GM18909 (cell line): ENCODE measurements around the gene KIF7.
A peak's percentile ranks its signal among the peaks of the same experiment; 100 is the strongest.
"Not testable (repeated sequence)": the region's sequence is repeated elsewhere in the genome, so short reads cannot be mapped to it uniquely, and the experiment has no call there.

Experiments
- ATAC-seq: cut with Tn5 transposase; IDR thresholded peaks from one replicate; pipeline ENCODE4 v1.9.1; 2021; ENCODE audit warnings: mild to moderate bottlenecking; ENCODE audit not compliant: unreplicated experiment, poor library complexity

Gene KIF7, protein sequence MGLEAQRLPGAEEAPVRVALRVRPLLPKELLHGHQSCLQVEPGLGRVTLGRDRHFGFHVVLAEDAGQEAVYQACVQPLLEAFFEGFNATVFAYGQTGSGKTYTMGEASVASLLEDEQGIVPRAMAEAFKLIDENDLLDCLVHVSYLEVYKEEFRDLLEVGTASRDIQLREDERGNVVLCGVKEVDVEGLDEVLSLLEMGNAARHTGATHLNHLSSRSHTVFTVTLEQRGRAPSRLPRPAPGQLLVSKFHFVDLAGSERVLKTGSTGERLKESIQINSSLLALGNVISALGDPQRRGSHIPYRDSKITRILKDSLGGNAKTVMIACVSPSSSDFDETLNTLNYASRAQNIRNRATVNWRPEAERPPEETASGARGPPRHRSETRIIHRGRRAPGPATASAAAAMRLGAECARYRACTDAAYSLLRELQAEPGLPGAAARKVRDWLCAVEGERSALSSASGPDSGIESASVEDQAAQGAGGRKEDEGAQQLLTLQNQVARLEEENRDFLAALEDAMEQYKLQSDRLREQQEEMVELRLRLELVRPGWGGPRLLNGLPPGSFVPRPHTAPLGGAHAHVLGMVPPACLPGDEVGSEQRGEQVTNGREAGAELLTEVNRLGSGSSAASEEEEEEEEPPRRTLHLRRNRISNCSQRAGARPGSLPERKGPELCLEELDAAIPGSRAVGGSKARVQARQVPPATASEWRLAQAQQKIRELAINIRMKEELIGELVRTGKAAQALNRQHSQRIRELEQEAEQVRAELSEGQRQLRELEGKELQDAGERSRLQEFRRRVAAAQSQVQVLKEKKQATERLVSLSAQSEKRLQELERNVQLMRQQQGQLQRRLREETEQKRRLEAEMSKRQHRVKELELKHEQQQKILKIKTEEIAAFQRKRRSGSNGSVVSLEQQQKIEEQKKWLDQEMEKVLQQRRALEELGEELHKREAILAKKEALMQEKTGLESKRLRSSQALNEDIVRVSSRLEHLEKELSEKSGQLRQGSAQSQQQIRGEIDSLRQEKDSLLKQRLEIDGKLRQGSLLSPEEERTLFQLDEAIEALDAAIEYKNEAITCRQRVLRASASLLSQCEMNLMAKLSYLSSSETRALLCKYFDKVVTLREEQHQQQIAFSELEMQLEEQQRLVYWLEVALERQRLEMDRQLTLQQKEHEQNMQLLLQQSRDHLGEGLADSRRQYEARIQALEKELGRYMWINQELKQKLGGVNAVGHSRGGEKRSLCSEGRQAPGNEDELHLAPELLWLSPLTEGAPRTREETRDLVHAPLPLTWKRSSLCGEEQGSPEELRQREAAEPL (N-terminal part only)

DNA sequence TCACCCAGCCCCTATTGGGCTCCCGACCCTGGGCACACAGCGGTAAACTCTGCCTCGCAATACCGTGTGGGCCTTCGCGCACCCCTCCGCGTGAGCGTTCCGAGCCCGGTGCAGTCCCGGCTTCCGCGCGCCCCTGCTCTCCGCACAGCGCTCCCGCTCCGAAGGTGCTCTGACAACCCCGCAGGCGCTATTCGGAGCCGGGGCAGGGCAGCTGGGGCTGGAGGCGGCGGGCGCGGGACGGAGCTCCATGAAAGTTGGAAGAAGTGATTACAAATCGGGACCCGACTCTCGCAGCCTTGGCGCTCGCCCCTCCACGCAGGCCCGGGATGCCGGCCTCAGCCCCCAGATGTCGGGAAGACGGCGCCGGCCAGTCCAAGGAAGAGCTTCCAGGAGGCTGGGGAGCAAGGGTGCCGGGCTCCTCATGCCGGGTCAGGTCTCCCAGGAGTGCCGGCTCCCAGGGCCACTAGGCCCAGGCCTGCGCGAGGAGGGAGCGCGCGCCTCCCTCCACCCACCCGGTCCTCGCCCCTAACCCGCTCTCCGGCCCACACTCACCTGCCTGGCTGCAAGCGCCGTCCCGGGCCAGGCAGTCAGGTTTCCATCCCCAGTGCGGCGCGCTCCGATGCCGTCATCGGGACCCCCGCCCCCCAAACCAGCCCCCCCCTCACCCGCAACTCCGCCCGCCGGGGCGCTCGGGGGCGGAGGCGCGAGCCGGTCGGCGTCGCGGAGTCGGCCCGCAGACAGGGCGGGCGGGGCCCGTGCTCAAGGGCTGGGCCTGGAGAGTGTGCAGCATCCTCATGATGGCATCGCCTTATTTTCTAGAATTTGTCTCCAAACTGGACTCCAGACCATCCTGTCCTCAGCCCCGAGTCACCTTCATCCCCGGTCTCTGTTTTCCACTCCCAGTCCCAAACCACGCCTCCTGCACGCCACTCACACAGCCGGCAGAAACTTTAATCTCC lies at the start of gene KIF7:
TSS of gene KIF7 (minus strand) at position 621 of the 959 bp plus-strand sequence. CDS start 2,537 bp downstream, outside the sequence.
- ATAC-seq: no peak

DNA sequence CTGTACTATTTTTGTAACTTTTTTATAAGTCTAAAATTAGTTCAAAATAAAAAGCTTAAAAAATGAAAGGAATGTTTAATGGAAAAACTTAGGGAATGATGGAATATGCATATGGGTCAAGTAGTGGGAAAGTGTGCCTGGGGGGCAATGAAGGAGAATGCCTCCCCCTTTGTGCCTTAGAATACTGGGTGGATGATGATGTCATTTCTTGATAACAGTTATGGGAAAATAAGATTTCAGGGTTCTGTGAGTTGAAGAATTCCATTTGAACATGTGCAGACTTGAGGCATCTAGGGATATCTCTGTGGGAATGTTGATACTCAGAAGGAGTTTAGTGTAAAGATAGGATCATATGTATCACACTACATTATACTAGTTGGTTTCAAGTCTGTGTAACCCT lies 49.1 kb upstream of the KIF7 start:
- no peak for ATAC-seq

DNA sequence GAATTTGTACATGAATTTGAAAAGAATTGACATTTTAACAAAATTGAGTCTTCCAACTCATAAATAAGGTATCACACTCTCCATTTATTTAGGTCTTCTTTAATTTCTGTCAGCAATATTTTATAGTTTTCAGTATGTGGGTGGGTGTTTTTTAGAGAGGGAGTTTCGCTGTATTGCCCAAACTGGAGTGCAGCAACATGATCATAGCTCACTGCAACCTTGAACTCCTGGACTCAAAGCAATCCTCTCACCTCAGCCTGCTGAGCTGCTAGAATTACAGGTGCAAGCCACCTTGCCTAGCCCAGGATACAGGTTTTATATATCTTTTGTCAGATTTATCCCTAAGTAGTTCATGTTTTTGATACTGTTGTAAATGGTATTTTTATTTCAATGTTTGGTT lies 39.9 kb upstream of the KIF7 start:
- ATAC-seq: no peak

DNA sequence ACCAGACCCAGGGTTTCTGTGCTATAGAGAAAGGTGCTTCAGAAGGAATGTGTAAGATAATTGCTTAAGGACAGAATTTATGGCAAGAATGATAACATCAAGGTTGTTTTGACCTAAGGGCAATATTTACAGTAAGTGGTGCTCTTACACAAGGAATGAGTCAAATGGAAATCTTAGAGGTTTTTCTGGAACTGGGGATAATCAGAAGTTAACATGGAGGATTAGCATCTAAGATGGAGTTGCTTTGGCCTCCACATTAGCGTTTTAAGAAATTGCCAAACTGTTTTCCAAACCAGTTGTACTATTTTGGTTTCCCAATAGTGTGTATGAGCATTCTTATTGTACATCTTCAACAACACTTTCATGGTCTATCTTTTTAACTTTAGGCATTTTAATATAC lies 38.4 kb upstream of the KIF7 start:
- ATAC-seq: no peak

DNA sequence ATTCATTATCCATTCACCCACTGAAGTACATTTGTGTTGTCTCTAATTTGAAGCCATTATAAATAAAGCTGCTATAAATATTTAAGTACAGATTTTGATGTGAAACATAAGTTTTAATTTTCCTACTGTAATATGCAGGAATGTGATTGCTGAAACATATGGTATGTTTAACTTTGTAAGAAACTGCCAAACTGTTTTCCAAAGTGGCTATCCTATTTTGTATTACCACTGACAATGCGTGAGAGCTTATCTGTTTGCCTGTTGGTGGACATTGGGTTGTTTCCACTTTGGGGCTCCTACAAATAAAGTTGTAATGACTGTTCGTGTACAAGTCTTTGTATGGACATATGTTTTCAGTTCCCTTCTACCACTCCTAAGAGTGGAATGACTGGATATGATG lies 37.8 kb upstream of the KIF7 start:
- ATAC-seq: no peak

DNA sequence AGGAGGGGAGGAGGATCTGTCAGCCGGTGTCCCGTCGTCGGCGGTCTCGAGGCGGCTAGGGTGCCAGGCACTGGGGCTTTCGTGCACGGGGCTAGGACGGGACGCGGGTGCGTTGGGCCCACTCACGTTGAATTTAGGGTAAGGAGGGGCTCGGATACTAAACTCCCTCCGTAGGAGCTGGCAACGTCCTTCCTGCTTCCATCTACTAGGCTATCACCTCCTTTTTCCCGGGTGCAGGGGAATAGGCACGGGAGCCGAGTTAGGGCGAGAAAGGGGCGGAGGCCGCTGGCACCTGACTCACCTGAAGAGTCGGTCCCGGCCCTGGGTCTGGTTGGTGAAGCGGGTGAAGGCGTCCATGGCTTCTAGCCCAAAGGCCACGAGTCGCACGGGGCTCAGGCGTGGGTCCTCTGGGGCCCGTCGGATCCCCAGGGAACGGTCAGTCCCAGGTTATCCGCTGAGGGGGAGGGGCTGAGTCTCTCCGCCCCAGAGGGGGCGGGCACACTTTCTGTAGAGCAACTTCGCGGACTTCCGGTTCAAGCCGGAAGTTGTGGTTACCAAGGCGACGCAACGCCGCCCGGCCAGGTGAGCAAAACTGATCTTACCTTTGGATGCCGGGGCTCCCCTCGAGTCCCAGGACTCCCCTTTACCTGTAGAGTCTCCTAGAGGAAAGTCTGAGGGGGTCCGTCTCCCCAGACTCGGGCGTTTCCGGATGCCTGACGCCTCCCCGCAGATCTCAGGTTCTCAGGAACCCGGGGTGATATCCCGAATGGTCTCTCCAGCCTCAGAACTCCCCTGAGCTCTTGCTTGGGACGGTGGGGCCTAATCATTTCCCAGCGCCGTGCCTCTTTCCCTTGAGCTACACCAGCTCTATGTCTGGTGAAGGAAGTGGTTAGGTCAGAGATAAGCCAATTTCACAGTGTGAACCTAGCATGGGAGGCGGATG lies 35.3 kb upstream of the KIF7 start, which contains the start of the genes PEX11A and WDR93:
TSS of gene PEX11A (minus strand) at position 479 of the 943 bp plus-strand sequence. CDS start at position 357, 122 bp downstream.
TSS of gene WDR93 (plus strand) at position 536 of the 943 bp plus-strand sequence. CDS start 10,936 bp downstream, outside the sequence.
- peak; percentile 92 for ATAC-seq

DNA sequence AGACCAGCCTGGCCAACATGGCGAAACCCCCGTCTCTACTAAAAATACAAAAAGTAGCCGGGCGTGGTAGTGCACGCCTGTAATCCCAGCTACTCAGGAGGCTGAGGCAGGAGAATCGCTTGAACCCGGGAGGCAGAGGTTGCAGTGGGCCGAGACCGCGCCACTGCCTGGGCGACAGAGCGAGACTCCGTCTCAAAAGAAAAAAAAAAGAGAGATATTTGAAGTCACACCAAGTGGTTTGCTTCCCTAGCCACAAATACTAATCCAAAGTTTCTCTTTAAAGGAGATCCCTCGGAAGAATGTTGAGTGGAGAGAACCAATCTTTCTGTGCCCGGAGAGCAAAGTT lies 34.6 kb upstream of the KIF7 start:
- ATAC-seq: not testable (repeated sequence)

DNA sequence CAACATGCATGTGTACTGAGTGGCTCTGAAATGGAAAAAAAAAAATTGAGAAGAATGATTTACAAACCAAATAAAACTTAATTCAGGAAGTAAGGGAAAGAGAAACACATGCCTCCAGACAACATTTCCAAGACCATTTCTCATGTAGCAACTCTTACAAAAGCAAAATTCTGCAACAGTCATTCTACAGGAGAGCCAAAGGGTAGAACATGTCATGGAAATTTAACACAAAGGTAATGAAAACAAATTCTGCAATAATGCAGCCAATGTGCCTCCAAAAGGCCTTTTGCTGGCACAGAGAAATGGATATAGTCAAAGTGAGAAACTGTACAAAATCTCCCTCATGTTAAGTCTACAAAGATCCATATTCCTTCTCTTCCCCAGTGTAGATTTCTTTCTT lies 31.3 kb upstream of the KIF7 start:
- no peak for ATAC-seq

DNA sequence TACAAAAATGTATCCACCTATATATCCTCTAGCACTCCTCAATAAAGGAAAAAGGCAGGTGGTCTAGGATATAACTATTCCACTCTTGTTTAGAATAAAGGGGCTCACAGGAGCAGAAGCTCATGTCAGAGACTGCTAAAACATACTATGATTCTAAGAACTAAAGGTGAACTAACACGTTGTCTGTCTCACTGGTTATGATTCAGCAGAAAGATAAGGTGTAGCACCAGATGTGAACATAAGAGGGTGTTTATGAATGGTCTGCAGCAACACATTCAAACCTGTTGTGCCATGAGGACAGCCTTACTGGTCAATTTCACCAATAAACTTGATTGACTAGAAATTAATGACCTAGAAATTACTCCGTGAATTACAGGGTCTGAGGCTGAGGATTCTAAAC lies 30.7 kb upstream of the KIF7 start:
- ATAC-seq: no peak

DNA sequence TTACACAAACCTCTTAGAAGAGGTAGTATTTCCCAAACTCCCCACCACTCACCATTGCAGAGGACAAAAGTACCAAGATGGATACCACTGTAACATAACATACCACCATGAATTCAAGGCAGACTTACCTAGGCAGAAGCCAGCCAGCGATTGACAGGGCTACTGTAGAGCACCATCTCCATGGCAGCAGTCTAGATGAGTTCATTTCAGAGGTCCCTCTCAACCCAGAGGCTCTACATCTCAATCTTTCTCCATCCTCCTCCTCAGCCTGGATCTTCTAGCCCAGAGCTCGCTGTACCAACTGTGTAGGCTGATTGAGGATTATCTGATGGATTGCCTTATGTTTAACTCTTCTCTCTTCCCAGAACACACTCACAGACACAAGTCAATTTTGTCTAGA lies 25.9 kb upstream of the KIF7 start:
- no peak for ATAC-seq

DNA sequence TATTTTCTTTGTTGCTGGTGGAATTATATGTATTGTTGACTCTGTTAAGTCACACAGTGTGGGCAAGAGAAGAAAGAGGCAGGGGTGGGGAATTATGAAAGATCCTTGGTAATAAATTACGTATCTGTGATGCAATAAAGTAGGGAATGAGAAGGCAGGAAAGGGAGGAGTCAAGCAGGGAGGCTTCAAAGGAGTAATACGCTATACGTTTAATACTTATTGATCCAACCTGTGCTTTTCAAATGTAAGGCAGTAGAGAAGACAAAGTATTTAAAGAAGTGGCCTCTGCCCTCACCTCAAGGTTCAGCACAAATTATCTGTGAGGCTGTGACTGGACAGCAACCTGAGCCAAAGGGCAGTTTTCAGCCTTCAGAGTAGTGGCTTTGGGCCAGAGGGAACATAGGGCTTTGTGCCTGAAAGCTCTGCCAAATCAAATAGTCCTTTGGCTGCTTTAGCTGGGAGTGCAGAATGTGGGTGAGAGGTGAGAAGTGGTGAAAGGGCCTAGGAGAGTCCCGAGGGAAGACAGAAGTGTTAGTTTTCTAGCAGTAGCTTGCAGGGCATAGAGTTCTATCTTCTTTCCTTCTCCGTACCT lies 25.1 kb upstream of the KIF7 start:
- ATAC-seq: no peak

DNA sequence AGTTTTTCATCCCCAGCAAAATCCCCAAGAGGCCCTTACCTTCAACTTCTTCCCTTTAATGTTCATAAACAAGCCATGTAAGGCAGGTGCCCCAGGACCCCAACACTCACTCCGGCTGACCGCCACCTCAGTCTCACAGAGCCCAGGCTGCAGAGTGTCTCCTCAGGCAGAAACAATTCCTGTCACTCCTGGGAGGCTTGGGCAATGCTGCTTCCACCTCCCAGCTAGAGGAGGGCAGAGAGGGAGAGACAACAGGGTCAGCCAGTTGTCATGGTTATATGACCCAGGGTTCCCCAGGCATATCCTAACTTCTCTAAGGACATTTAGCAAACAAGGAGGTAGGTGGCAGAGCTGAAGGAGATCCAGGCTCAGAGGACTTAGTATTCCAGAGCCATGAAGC lies 23.9 kb upstream of the KIF7 start, which contains the start of gene PLIN1:
TSS of gene PLIN1 (minus strand) at position 156 of the 400 bp plus-strand sequence. CDS start 1,878 bp downstream, outside the sequence.
- ATAC-seq: no peak

DNA sequence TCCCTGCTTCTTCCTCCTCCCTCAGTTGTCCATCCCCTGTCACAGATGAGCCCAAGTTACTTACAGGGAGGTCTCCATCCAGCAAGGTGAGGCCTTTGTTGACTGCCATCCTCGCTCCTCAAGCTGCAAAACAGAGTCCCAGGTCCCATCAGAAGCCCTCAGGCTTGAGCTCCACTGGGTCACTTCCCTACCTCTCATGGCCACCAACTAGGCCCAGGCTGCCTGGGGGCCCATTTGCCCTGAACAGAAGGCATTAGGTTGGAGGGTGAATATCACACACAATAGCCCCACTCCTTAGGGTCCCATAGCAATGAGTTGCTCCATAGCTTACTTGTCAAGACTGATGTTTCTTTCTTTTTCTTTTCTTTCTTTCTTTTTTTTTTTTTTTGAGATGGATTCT lies 22.1 kb upstream of the KIF7 start:
- ATAC-seq: no peak

DNA sequence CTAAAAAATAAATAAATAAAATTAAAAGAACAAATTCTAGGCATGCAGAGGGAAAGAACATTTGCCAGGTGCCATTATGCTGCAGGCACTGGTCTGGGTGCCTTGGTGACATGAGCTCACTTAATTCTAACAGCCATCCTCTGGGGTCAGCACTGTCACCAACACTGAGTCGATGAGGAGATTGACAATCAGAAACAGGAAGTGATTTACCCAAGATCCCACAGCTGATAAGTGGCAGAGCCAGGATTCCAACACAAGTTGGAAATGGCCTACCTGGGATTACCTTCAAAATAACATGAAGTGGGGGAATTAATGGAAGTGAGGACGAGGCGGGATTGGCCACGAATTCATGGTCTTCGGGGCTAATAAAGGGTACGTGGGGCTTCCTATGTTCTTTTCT lies 20.3 kb upstream of the KIF7 start:
- ATAC-seq: no peak

DNA sequence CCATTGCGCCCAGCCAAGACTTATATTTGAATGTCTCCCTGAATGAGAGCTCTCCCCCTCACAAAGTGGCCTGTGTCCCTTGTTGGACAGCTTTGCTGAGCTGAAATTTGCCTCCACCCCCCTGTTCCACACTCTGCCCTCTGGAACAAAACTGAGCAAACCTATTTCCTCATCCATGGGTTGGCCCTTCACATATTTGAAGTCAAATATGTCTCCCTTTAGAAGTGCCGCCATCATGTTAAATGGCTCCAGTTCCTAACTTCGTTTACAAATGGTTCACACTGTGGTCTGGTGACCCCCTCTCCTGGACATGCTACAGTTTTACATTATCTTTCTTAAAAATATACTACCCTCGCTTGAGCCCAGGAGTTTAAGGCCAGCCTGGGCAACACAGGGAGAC lies 19.3 kb upstream of the KIF7 start:
- ATAC-seq: no peak

DNA sequence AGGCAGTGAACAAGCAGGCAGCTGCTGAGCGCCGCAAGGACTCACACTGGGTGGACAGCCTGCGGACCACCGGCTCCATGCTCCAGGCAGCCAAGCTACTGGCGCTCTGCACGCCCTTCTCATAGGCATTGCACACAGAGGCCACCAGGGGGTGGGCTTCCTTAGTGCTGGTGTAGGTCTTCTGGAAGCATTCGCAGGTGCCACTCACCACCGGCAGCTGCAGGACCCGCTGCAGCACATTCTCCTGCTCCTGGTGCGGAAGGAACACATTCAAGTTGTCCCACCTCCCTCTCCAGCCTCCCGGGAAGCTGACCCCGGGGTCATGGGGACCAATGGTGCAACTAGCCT lies 17.9 kb upstream of the KIF7 start:
- no peak for ATAC-seq

DNA sequence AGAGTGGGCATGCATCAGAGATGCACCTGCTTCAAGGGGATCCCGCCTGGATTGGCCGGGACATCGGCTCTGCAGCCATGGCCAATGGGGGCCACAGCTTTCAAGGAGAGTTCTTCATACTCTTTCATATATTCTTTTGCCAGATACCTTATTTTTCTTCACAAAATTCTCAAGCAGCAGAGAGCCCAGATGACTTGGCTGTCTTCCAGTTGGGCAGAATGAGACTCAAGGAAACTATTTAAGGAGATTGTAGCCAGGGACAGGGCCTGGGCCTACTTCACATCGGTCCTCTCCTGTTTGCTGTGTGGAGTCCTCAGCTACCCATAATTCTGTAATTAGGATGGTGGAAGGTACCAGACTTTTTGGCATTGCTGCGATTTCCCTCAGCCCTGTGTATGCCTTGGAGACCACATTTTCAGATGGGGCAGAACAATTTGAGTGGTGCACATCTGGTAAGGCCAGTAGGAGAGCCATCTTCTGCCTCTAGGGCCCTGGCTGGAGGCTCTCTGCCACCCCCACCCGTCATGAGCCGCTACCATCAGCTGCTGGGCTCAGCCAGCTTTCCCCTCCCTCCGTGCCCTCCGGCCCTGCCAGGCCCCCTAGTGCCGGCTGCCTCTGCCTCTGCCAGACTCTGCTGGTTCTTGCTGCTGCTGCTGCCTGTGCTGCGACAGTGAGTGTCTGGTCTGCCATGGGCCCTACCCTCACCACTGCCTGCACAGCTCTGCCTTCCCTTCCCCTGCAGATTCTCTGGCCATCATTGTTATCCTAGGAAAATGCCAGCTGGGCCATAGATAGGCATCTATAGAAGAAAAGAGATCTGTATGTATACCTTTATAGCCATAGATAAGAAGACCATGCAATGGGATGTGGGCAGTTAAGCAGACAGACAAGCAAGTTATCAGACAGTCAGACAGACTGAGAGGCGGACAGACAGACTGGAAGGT lies 17.2 kb upstream of the KIF7 start:
- ATAC-seq: no peak
